SJSA1 (cell line): ENCODE results near the gene UVRAG. TPM values are rescaled to one million over a fixed set of nuclear protein-coding genes. Genes with fewer than 3 reads are reported as not detected.

ENCODE experiments used
- DNase-seq, 2 experiments: peaks; one replicate each; pipeline ENCODE4 v3.0.0-alpha.2; 2015 to 2020; ENCODE audit warnings: low spot score in 2 of 2, low read depth in 1 of 2
- H3K27ac ChIP-seq: fragments of 250-450 bp; sonication (Bioruptor Pico); 2 replicates; pipeline ENCODE4 v1.5.1; 2020; ENCODE audit warnings: mild to moderate bottlenecking, moderate library complexity
- H3K27me3 ChIP-seq: fragments of 250-450 bp; sonication (Bioruptor Pico); replicated peaks from 2 replicates; pipeline ENCODE4 v1.5.1; 2020; ENCODE audit warnings: mild to moderate bottlenecking, moderate library complexity
- H3K36me3 ChIP-seq: fragments of 250-450 bp; sonication (Bioruptor Pico); 2 replicates; pipeline ENCODE4 v1.5.1; 2020; ENCODE audit warnings: mild to moderate bottlenecking
- H3K4me1 ChIP-seq: fragments of 250-450 bp; sonication (Bioruptor Pico); replicated peaks from 2 replicates; pipeline ENCODE4 v1.6.1; 2021; ENCODE audit warnings: mild to moderate bottlenecking
- H3K4me3 ChIP-seq: fragments of 250-450 bp; sonication (Bioruptor Pico); 2 replicates; pipeline ENCODE4 v1.5.1; 2020; ENCODE audit warnings: mild to moderate bottlenecking
- H3K9me3 ChIP-seq: fragments of 250-450 bp; sonication (Bioruptor Pico); replicated peaks from 2 replicates; pipeline ENCODE4 v1.5.1; 2020; ENCODE audit warnings: mild to moderate bottlenecking
- total RNA-seq: library from RNA; depleted of rRNA; stranded (reverse); fragments of >200 nt; shearing (Covaris generic); gene quantifications from 2 replicates; pipeline ENCODE4 v1.2.3, GENCODE V29; 2014

The UVRAG gene
- total RNA-seq, 1 experiment from 2014 or later: 7.7 TPM

DNA sequence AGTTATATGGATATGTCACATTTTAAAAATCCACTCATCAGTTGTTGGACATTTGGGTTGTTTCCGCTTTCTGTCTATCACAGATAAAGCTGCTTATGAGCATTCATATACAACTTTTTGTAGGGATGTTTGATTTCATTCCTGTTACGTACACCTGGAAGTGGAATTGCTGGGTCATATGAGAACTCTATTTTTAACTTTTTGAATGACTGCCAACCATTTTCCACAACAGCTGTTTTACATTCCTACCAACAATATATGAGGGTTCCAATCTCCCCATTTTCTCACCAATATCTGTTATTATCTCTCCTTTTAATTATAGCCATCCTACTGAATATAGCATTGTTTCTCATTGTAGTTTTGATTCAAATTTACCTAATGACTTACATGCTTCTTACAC lies 172.0 kb downstream of the UVRAG start:
- Histone ChIP-seq H3K9me3 (no peaks in the 10 kb centered on the region), H3K4me1 (no peaks in the 10 kb centered on the region), H3K27ac (no peak overlapping the region), H3K4me3 (no peak overlapping the region), H3K36me3 (no peaks in the 10 kb centered on the region), H3K27me3 (no peaks in the 10 kb centered on the region)
- DNase-seq: no peak

DNA sequence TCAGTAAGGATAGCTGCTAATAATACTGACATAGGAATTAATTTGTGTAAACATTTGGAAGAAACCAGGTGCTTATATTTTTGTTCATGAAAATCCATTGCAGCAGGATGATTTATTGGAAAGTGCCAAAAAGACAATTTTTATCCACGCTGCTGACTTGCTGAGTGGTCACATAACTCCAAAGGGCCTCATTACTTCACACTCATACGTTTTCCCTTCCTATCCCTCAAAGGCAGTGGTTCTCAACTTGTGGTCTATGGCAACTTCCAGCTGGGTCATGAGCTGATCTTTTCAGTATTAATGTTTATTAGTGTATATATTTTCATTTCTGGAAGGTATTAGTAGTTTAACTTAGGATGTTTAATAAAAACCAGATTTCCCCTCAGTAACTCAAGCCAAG lies 178.1 kb downstream of the UVRAG start:
- H3K9me3 ChIP-seq: no peaks in the 10 kb centered on the region
- no peak overlapping the region for H3K27ac ChIP-seq
- no peaks in the 10 kb centered on the region for H3K36me3 ChIP-seq
- no peak overlapping the region for H3K4me3 ChIP-seq
- no peak for DNase-seq
- H3K27me3 ChIP-seq: no peaks in the 10 kb centered on the region
- H3K4me1 ChIP-seq: no peaks in the 10 kb centered on the region

- Histone ChIP-seq H3K4me3 (no peak overlapping the region), H3K9me3 (no peaks in the 10 kb centered on the region), H3K36me3 (no peaks in the 10 kb centered on the region), H3K27me3 (no peaks in the 10 kb centered on the region), H3K27ac (no peak overlapping the region), H3K4me1 (no peaks in the 10 kb centered on the region)
- no peak for DNase-seq
These were observed 179.6 kb downstream of the UVRAG start for GRCh38 chr11:75994616-75995015.

DNA sequence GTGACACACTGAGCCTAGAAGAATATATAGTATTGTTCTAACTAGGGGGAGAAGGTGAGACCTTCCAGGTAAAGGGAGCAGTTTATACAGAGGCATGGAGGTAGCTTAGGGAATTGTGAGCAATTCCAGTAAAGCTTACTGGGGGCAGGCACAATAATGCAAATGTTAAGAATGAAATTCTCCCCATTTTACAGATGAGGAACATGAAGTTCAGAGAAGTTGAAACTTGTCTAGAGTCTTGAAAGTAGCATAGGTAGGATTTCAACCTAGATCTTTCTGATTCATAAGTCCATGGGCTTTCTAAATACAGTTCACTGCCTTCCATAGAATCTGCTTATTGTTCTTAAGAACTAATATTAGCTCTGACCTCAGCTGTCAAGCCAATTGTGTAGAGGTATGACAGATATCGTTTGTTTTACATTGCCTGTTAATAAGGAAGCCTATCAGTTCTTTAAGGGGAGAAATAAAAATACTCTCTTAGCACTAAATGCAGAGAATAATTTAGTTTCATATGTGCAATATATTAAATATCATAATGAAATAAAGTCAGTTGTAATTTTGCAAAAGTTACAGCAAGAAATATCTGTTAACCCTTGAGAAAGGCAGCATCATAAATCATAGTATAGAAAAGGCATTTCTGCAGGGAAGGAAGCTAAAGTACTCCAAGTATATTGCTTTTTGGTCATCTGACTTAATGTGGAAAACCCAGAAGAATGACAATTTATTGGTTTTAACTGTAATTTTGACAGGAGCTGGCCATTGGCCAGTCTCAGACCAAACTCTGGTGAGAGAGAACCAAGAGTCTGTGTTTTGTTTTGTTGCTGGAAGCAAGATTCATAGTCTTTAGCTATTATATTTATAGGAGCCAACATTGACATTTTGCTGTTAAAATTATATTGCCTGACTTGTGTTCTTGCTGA lies 181.8 kb downstream of the UVRAG start:
- H3K27me3 ChIP-seq: no peaks in the 10 kb centered on the region
- no peaks in the 10 kb centered on the region for H3K36me3 ChIP-seq
- no peaks in the 10 kb centered on the region for H3K4me1 ChIP-seq
- no peaks in the 10 kb centered on the region for H3K9me3 ChIP-seq
- H3K4me3 ChIP-seq: no peak overlapping the region
- H3K27ac ChIP-seq: no peak overlapping the region
- DNase-seq: no peak

DNA sequence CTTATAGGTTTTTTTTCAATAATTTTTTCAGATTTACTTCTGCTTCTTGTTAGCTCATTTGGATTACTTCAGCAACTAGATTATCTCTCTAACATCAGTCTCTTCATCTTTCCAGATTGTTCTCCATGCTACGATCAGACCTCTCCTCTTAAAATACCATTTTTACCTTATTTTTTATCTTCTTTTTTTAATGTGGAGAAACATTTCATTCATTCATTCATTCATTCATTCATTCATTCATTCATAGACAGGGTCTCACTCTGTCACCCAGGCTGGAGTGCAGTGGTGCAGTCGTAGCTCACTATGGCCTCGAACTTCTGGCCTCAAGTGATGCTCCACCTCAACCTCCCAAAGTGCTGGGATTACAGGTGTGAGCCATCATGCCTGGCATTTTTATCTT lies 189.4 kb downstream of the UVRAG start:
- H3K36me3 ChIP-seq: no peaks in the 10 kb centered on the region
- no peak for DNase-seq
- no peaks in the 10 kb centered on the region for H3K4me1 ChIP-seq
- no peaks in the 10 kb centered on the region for H3K27me3 ChIP-seq
- H3K4me3 ChIP-seq: no peak overlapping the region
- H3K27ac ChIP-seq: no peak overlapping the region
- H3K9me3 ChIP-seq: no peaks in the 10 kb centered on the region

- H3K27me3 ChIP-seq: no peaks in the 10 kb centered on the region
- no peaks in the 10 kb centered on the region for H3K9me3 ChIP-seq
- DNase-seq: no peak
- H3K4me3 ChIP-seq: no peak overlapping the region
- no peaks in the 10 kb centered on the region for H3K36me3 ChIP-seq
- H3K4me1 ChIP-seq: no peaks in the 10 kb centered on the region
- no peak overlapping the region for H3K27ac ChIP-seq
These were observed 190.7 kb downstream of the UVRAG start for GRCh38 chr11:76005756-76006155.

DNA sequence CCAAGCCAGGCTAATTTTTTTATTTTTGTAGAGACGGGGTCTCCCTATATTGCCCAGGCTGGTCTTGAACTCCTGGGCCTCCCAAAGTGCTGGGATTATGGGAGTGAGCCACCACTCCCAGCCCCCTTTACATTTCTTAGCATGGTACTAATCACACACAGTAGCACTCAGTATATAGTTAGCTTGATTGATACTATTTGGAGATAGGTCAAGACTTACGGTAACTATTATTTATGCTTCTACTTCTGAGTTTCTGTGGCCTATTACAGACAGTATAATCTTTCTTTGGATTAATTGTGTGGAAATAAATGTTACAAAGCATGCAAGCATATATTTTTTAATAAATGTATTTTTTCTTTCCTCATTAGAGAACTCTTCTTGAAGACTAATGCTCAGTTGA lies 192.2 kb downstream of the UVRAG start:
- no peak overlapping the region for H3K27ac ChIP-seq

DNA sequence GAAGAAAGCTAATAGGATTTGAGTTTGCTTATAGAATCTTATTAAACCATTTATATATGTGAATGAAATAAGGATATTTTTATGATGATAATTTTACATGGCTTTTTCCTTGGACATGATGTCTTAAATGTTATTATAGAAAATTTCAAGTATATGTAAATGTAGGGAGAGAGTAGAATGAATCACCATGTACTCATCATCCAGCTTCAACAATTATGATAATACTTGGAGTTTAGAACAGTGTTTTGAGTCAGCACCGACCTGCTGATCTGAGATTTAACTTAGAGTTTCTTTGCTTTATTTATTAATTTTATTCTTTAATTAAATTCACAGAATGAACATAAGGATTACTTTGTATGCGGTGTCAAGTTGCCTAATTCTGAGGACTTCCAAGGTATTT lies 193.5 kb downstream of the UVRAG start:
- no peak for DNase-seq

More for the DNA sequence above, 192.2 kb downstream of the UVRAG start:
- no peak for DNase-seq
- Histone ChIP-seq H3K9me3 (no peaks in the 10 kb centered on the region), H3K4me1 (no peaks in the 10 kb centered on the region), H3K4me3 (no peak overlapping the region), H3K36me3 (no peaks in the 10 kb centered on the region), H3K27me3 (no peaks in the 10 kb centered on the region)

GRCh38 chr11:76010051-76010450 lies 195.0 kb downstream of the UVRAG start:
- no peaks in the 10 kb centered on the region for H3K4me1 ChIP-seq
- no peaks in the 10 kb centered on the region for H3K36me3 ChIP-seq
- H3K27ac ChIP-seq: no peak overlapping the region
- H3K9me3 ChIP-seq: no peaks in the 10 kb centered on the region
- DNase-seq: no peak
- H3K4me3 ChIP-seq: no peak overlapping the region
- no peaks in the 10 kb centered on the region for H3K27me3 ChIP-seq

More for the DNA sequence above, 193.5 kb downstream of the UVRAG start:
- no peaks in the 10 kb centered on the region for H3K9me3 ChIP-seq
- no peaks in the 10 kb centered on the region for H3K4me1 ChIP-seq
- no peak overlapping the region for H3K27ac ChIP-seq
- no peaks in the 10 kb centered on the region for H3K36me3 ChIP-seq
- H3K27me3 ChIP-seq: no peaks in the 10 kb centered on the region
- H3K4me3 ChIP-seq: no peak overlapping the region

DNA sequence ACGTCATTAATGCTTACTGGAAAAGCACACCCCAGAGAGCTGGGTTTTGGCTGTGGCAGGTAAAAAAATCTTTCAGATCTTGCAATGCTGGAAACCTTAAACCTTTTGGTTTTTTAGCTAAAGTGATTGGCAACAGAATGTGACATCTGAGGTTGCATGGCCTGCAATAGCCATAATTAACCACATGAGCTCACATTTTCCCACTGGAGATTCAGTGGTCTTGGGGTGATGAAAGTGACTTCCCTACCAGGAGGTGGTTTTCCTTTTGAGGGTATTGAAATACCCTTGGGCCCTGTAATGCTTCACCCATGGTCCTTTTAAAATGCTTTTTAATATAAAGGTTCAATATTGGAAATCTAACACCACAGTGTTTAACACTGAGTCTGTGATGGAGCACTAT lies 198.5 kb downstream of the UVRAG start:
- Histone ChIP-seq H3K27me3 (no peaks in the 10 kb centered on the region), H3K9me3 (no peaks in the 10 kb centered on the region), H3K4me1 (no peaks in the 10 kb centered on the region), H3K4me3 (no peak overlapping the region), H3K36me3 (no peaks in the 10 kb centered on the region), H3K27ac (no peak overlapping the region)
- DNase-seq: no peak

DNA sequence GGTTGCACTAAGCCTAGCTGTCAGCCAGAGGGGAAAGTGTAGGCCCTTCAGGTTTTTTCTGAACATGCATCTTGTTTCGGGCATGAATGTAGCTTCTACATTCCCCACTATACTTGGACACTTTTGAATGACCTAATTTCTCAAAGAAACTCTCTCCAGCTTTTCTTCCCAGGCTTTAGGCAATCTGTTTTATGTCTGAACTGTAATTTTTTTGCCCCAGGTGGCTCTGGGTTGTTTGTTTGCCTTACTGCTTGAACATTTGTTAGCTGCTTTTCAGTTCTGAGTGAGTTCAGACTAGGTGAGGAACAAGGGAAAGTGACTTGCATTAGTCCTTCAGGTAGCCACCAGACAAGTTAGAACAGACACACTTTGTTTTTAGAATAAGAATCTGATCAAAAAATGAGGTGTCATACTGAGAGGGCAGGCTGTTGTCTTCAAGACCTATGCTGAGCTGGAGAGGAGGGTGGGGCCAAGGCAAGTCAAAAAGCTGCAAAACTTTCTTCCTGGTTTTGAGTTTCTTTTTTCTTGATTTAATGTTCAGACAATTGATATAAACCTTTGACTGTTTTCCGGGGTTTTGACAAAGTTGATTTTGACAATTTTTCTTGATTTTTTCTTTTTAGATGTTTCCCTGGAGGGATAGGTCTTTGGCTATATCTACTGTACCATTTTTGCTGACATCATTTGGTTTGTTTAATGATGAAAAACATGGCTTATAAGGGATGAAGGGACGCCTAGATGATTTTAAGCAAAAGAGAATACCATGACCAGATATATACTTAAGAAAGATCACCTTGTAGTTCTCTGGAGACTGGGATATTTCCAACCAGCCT lies 208.4 kb downstream of the UVRAG start:
- no peak for DNase-seq
- Histone ChIP-seq H3K36me3 (no peaks in the 10 kb centered on the region), H3K27me3 (no peaks in the 10 kb centered on the region), H3K4me1 (0 out of 2 replicates have a peak, but pooled peaks cover 3% of the 10 kb centered on the region), H3K4me3 (no peak overlapping the region), H3K27ac (no peak overlapping the region), H3K9me3 (no peaks in the 10 kb centered on the region)

- no peaks in the 10 kb centered on the region for H3K36me3 ChIP-seq
- no peak overlapping the region for H3K27ac ChIP-seq
- peak in 1 of 2 experiments; percentile 14 for DNase-seq
- H3K27me3 ChIP-seq: no peaks in the 10 kb centered on the region
- no peak overlapping the region for H3K4me3 ChIP-seq
- peaks cover 7% of the 10 kb centered on the region for H3K4me1 ChIP-seq
- H3K9me3 ChIP-seq: no peaks in the 10 kb centered on the region
These were observed 210.1 kb downstream of the UVRAG start for GRCh38 chr11:76025068-76025467.

- Histone ChIP-seq H3K27me3 (no peaks in the 10 kb centered on the region), H3K9me3 (no peaks in the 10 kb centered on the region), H3K27ac (no peak overlapping the region), H3K4me1 (peaks cover 14% of the 10 kb centered on the region), H3K4me3 (no peak overlapping the region), H3K36me3 (no peaks in the 10 kb centered on the region)
- no peak for DNase-seq
These were observed 210.8 kb downstream of the UVRAG start for GRCh38 chr11:76025817-76026216.

- no peak for DNase-seq
- Histone ChIP-seq H3K4me3 (no peak overlapping the region), H3K27ac (no peak overlapping the region), H3K27me3 (no peaks in the 10 kb centered on the region), H3K9me3 (no peaks in the 10 kb centered on the region), H3K36me3 (no peaks in the 10 kb centered on the region), H3K4me1 (peaks cover 19% of the 10 kb centered on the region)
These were observed 211.3 kb downstream of the UVRAG start for GRCh38 chr11:76026281-76026680.
